ENCODE results near the gene HDHD3. TPM values are rescaled to one million over a fixed set of nuclear protein-coding genes. Genes with fewer than 3 reads are reported as not detected.

The HDHD3 gene
- total RNA-seq, 4 donors from 2014 or later = 44.7 to 50.3 (median 48.3) TPM

DNA sequence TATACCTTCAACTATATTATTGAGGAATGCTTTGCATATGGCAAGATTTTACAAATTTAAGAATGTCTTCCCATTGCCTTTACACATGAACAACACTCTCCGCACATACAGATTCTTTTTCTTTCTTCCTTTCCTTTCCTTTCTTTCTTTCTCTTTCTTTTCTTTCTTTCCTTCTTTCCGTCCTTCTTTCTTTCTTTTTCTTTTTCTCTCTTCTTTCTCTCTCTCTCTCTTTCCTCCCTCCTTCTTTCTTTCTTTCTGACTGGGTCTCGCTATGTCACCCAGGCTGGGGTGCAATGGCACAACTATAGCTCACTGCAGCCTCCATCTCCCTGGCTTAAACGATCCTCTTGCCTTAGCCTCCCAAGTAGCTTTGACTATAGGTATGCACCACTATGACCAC is 50.6 kb downstream of the HDHD3 start:
- WGBS, 2 donors = 95 to 97% methylated on average over 4 of the region's 4 CpGs
- intact Hi-C loops (cut with DNase I; ENCODE audit: low total_unique reads) = no loop called here
- DNase-seq (ENCODE audit: low spot score in 2 of 2) = no peak
- H3K4me3 ChIP-seq (ENCODE audit: low read depth, poor library complexity, severe bottlenecking) = no peak overlapping the region
- TF ChIP-seq POLR2A (IDR thresholded peaks at IDR 0.05) = no peak
- TF ChIP-seq, protein P1, sequence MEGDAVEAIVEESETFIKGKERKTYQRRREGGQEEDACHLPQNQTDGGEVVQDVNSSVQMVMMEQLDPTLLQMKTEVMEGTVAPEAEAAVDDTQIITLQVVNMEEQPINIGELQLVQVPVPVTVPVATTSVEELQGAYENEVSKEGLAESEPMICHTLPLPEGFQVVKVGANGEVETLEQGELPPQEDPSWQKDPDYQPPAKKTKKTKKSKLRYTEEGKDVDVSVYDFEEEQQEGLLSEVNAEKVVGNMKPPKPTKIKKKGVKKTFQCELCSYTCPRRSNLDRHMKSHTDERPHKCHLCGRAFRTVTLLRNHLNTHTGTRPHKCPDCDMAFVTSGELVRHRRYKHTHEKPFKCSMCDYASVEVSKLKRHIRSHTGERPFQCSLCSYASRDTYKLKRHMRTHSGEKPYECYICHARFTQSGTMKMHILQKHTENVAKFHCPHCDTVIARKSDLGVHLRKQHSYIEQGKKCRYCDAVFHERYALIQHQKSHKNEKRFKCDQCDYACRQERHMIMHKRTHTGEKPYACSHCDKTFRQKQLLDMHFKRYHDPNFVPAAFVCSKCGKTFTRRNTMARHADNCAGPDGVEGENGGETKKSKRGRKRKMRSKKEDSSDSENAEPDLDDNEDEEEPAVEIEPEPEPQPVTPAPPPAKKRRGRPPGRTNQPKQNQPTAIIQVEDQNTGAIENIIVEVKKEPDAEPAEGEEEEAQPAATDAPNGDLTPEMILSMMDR (IDR thresholded peaks at IDR 0.05) = no peak

Other genes with a start within 250 kb of the HDHD3 start
- 100 to 1,000 TPM in 2 of 4 donors, 10 to 100 TPM in 2; 82.4 to 128 (median 99.2) TPM for gene SLC31A2, start 226.0 kb downstream of the HDHD3 start, total RNA-seq
- 10 to 100 TPM; 27.7 to 33.3 (median 30.3) TPM for gene FKBP15, start 155.7 kb downstream of the HDHD3 start, total RNA-seq
- gene SLC31A1, start 155.4 kb downstream of the HDHD3 start, total RNA-seq = 10 to 100 TPM; 22.9 to 45.0 (median 33.9) TPM
- gene CDC26, start 101.4 kb downstream of the HDHD3 start, total RNA-seq = 10 to 100 TPM; 17.8 to 33.3 (median 20.1) TPM
- gene PRPF4, start 101.3 kb downstream of the HDHD3 start, total RNA-seq = 10 to 100 TPM; 15.6 to 20.2 (median 16.8) TPM
- 1 to 10 TPM in 2 of 4 donors, not detected in 2; 1.1 to 1.5 TPM for gene RNF183, start 73.6 kb downstream of the HDHD3 start, total RNA-seq
- gene WDR31, start 36.7 kb downstream of the HDHD3 start, total RNA-seq = 1 to 10 TPM; 1.3 to 2.3 (median 1.8) TPM
- gene BSPRY, start 27.4 kb downstream of the HDHD3 start, total RNA-seq = 10 to 100 TPM; 36.9 to 56.9 (median 43.4) TPM
- gene ALAD, start 24.3 kb upstream of the HDHD3 start, total RNA-seq = 10 to 100 TPM; 26.0 to 60.7 (median 39.9) TPM
- 10 to 100 TPM; 20.9 to 39.1 (median 27.1) TPM for gene POLE3, start 33.7 kb upstream of the HDHD3 start, total RNA-seq
- gene C9orf43, start 33.8 kb upstream of the HDHD3 start, total RNA-seq = under 1 TPM; 0.17 to 0.46 (median 0.37) TPM
- gene RGS3, start 86.7 kb upstream of the HDHD3 start, total RNA-seq = 10 to 100 TPM; 10.5 to 18.2 (median 12.8) TPM